Kidney capillary endothelial cell (primary cell): ENCODE results near the gene EXOC6.
"Not testable (repeated sequence)": the region's sequence is repeated elsewhere in the genome, so short reads cannot be mapped to it uniquely, and the experiment has no call there.

Experiments used
- DNase-seq: peaks from one replicate; pipeline ENCODE4 v3.0.0-alpha.2; 2018; ENCODE audit warnings: low spot score

Gene EXOC6

GRCh38 chr10:93079663-93080349 is 231.5 kb downstream of the EXOC6 start:
- DNase-seq = no peak

- DNase-seq = peak; percentile 38
These were observed 232.2 kb downstream of the EXOC6 start for GRCh38 chr10:93080350-93081046.

GRCh38 chr10:93081318-93081717 is 233.0 kb downstream of the EXOC6 start:
- no peak for DNase-seq

GRCh38 chr10:93081834-93082233 is 233.5 kb downstream of the EXOC6 start:
- DNase-seq = no peak

GRCh38 chr10:93083743-93084539 is 235.6 kb downstream of the EXOC6 start:
- no peak for DNase-seq

- no peak for DNase-seq
These were observed 237.0 kb downstream of the EXOC6 start for GRCh38 chr10:93085272-93085859.

- DNase-seq = no peak
These were observed 238.0 kb downstream of the EXOC6 start for GRCh38 chr10:93086289-93086688.

GRCh38 chr10:93087846-93088245 is 239.5 kb downstream of the EXOC6 start:
- no peak for DNase-seq

- no peak for DNase-seq
These were observed 240.1 kb downstream of the EXOC6 start for GRCh38 chr10:93088466-93088865.

- DNase-seq = no peak
These were observed 242.3 kb downstream of the EXOC6 start for GRCh38 chr10:93090619-93091018.

GRCh38 chr10:93091960-93092359 is 243.6 kb downstream of the EXOC6 start:
- DNase-seq = no peak

GRCh38 chr10:93095225-93095624 is 246.9 kb downstream of the EXOC6 start:
- no peak for DNase-seq

GRCh38 chr10:93096901-93097300 is 248.6 kb downstream of the EXOC6 start:
- DNase-seq = no peak

GRCh38 chr10:93097386-93097785 is 249.1 kb downstream of the EXOC6 start:
- DNase-seq = no peak

GRCh38 chr10:93098816-93099215 is 250.5 kb downstream of the EXOC6 start:
- DNase-seq = no peak

GRCh38 chr10:93099670-93100069 is 251.3 kb downstream of the EXOC6 start:
- no peak for DNase-seq

- not testable (repeated sequence) for DNase-seq
These were observed 252.8 kb downstream of the EXOC6 start for GRCh38 chr10:93101148-93101547.

- DNase-seq = no peak
These were observed 255.6 kb downstream of the EXOC6 start for GRCh38 chr10:93103953-93104352.

- DNase-seq = no peak
These were observed 258.3 kb downstream of the EXOC6 start for GRCh38 chr10:93106631-93107072.
